Ureter (tissue), 1 donor: ENCODE results near the gene CALML4. TPM values are rescaled to one million over a fixed set of nuclear protein-coding genes. Genes with fewer than 3 reads are reported as not detected.
"Not testable (repeated sequence)": the region's sequence is repeated elsewhere in the genome, so short reads cannot be mapped to it uniquely, and the experiment has no call there.

ENCODE experiments used
- DNase-seq: peaks from one replicate; pipeline ENCODE4 v3.0.0-alpha.2; 2020; ENCODE audit warnings: low spot score
- total RNA-seq: library from RNA; stranded (reverse); gene quantifications from one replicate; pipeline ENCODE4 v1.2.4, GENCODE V29; 2023
- donor health status: DM: yes; HTN: yes; CAD: no.

Gene CALML4
- total RNA-seq, 1 donor from 2014 or later: 6.3 TPM

- DNase-seq: no peak
Measured at GRCh38 chr15:68190048-68190447, 15.1 kb downstream of the CALML4 start.

GRCh38 chr15:68188647-68189046 lies 16.5 kb downstream of the CALML4 start:
- DNase-seq: no peak

- no peak for DNase-seq
Measured at GRCh38 chr15:68187559-68187958, 17.6 kb downstream of the CALML4 start.

- DNase-seq: no peak
Measured at GRCh38 chr15:68186671-68187397, 18.3 kb downstream of the CALML4 start.

- DNase-seq: no peak
Measured at GRCh38 chr15:68184616-68185480, 20.3 kb downstream of the CALML4 start.

GRCh38 chr15:68183616-68184315 lies 21.4 kb downstream of the CALML4 start:
- no peak for DNase-seq

- DNase-seq: no peak
Measured at GRCh38 chr15:68177742-68178141, 27.4 kb downstream of the CALML4 start.

GRCh38 chr15:68176601-68177000 lies 28.5 kb downstream of the CALML4 start:
- DNase-seq: no peak

- DNase-seq: no peak
Measured at GRCh38 chr15:68175526-68175925, 29.6 kb downstream of the CALML4 start.

GRCh38 chr15:68173119-68173518 lies 32.0 kb downstream of the CALML4 start:
- DNase-seq: no peak

GRCh38 chr15:68172037-68172436 lies 33.1 kb downstream of the CALML4 start:
- not testable (repeated sequence) for DNase-seq

- DNase-seq: no peak
Measured at GRCh38 chr15:68166847-68167246, 38.3 kb downstream of the CALML4 start.

- no peak for DNase-seq
Measured at GRCh38 chr15:68163191-68163590, 41.9 kb downstream of the CALML4 start.

GRCh38 chr15:68158046-68158628 lies 47.0 kb downstream of the CALML4 start:
- no peak for DNase-seq

- DNase-seq: no peak
Measured at GRCh38 chr15:68157074-68157473, 48.1 kb downstream of the CALML4 start.

GRCh38 chr15:68154923-68155559 lies 50.1 kb downstream of the CALML4 start:
- DNase-seq: peak; percentile 53

- no peak for DNase-seq
Measured at GRCh38 chr15:68152342-68152741, 52.8 kb downstream of the CALML4 start.

GRCh38 chr15:68151277-68151676 lies 53.9 kb downstream of the CALML4 start:
- DNase-seq: no peak

GRCh38 chr15:68150187-68150586 lies 54.9 kb downstream of the CALML4 start:
- no peak for DNase-seq

GRCh38 chr15:68149059-68149458 lies 56.1 kb downstream of the CALML4 start:
- no peak for DNase-seq

- no peak for DNase-seq
Measured at GRCh38 chr15:68148039-68148438, 57.1 kb downstream of the CALML4 start.

- no peak for DNase-seq
Measured at GRCh38 chr15:68145706-68146105, 59.4 kb downstream of the CALML4 start.
